Measurements from ENCODE around the gene TNRC6B.

Gene TNRC6B

GRCh38 chr22:40329466-40329865, 151.7 kb downstream of the TNRC6B start:
- DNase-seq: no peak

GRCh38 chr22:40330086-40330485, 152.4 kb downstream of the TNRC6B start:
- DNase-seq: no peak

GRCh38 chr22:40330615-40331014, 152.9 kb downstream of the TNRC6B start:
- DNase-seq: no peak

- DNase-seq: no peak
Observed at GRCh38 chr22:40331706-40332105, 154.0 kb downstream of the TNRC6B start.

- DNase-seq: no peak
Observed at GRCh38 chr22:40332319-40332781, 154.6 kb downstream of the TNRC6B start.

- no peak for DNase-seq
Observed at GRCh38 chr22:40334060-40334459, 156.3 kb downstream of the TNRC6B start.

GRCh38 chr22:40334899-40335298, 157.2 kb downstream of the TNRC6B start:
- no peak for DNase-seq

- no peak for DNase-seq
Observed at GRCh38 chr22:40335358-40335757, 157.6 kb downstream of the TNRC6B start.

- no peak for DNase-seq
Observed at GRCh38 chr22:40340044-40340443, 162.3 kb downstream of the TNRC6B start.

GRCh38 chr22:40341604-40342003, 163.9 kb downstream of the TNRC6B start:
- no peak for DNase-seq

- DNase-seq: no peak
Observed at GRCh38 chr22:40342521-40342920, 164.8 kb downstream of the TNRC6B start.

GRCh38 chr22:40345271-40345670, 167.5 kb downstream of the TNRC6B start:
- no peak for DNase-seq

- DNase-seq: no peak
Observed at GRCh38 chr22:40345815-40346184, 168.1 kb downstream of the TNRC6B start.

GRCh38 chr22:40346185-40347118, 168.7 kb downstream of the TNRC6B start, which contains the start of gene ADSL:
ADSL (plus strand) TSS chr22:40346500; CDS start chr22:40346559, 59 bp downstream.
- peak; percentile 82 for DNase-seq

GRCh38 chr22:40347300-40347699, 169.6 kb downstream of the TNRC6B start:
- DNase-seq: no peak

GRCh38 chr22:40348025-40348658, 170.4 kb downstream of the TNRC6B start:
- no peak for DNase-seq

- no peak for DNase-seq
Observed at GRCh38 chr22:40352763-40353162, 175.0 kb downstream of the TNRC6B start.

GRCh38 chr22:40361100-40361499, 183.4 kb downstream of the TNRC6B start:
- no peak for DNase-seq

- peak in 1 of 2 donors; percentile 16 for DNase-seq
Observed at GRCh38 chr22:40363059-40363458, 185.3 kb downstream of the TNRC6B start.

- no peak for DNase-seq
Observed at GRCh38 chr22:40364431-40364830, 186.7 kb downstream of the TNRC6B start.

- DNase-seq: no peak
Observed at GRCh38 chr22:40366068-40366467, 188.3 kb downstream of the TNRC6B start.

GRCh38 chr22:40367342-40367741, 189.6 kb downstream of the TNRC6B start:
- DNase-seq: no peak

GRCh38 chr22:40368016-40368415, 190.3 kb downstream of the TNRC6B start:
- DNase-seq: no peak

GRCh38 chr22:40368836-40369235, 191.1 kb downstream of the TNRC6B start:
- DNase-seq: no peak
